ENCODE results near the gene RFC2. TPM values are rescaled to one million over a fixed set of nuclear protein-coding genes. Genes with fewer than 3 reads are reported as not detected.

The RFC2 gene
- total and polyA plus RNA-seq, 10 of the 15 experiments (the other 5 are each of a cell fraction or from before 2014, with no cell fraction given) = 25.8 to 145 (median 90.9) TPM

DNA sequence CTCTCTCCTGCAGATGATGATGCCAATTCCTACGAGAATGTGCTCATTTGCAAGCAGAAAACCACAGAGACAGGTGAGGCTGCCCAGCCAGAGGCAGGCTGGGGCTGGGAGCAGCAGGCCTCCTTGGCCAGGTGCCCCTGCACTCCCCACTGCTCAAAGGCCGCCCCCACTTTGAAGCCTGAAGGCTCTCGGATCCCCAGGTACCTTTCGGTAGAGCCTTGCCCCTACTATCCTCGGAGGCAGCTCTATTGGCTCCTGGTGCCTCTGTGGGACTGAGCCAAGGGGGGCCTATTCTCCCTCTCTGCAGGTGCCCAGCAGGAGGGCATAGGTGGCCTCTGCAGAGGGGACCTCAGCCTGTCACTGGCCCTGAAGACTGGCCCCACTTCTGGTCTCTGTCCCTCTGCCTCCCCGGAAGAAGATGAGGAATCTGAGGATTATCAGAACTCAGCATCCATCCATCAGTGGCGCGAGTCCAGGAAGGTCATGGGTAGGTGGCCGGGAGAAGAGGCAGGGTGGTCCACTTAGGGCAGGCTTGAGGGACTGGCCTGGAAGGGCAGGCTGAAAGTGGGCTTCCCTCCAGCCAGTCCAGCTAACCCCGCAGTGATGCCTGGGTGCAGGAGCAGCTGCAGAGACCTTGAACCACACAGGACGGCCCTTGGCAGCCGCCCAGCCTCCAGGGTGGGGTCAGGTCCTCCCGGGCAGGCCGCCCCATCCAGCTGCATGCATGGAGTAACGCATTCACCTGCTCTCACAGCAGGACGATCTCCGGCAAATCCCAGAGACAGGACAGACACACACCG, 30.3 kb downstream of the RFC2 start:
- no peak overlapping the region for H2AFZ ChIP-seq (ENCODE audit: control insufficient read depth, low read depth, low read length)
- H3K9ac ChIP-seq (ENCODE audit: control insufficient read depth, insufficient read depth, low read length) = no peak overlapping the region
- ChIA-PET CTCF (interaction anchor here (1.3 kb wide), 1 partner anchor 18 kb away, joined by 7 read pairs; no protein-coding TSS in a partner anchor), SMC1A (ENCODE audit: uncharacterized antibody, unreplicated experiment) (interaction anchor here (0.7 to 1.4 kb wide), 3 partner anchors 12 to 50 kb away, joined by 3 read pairs; no protein-coding TSS in a partner anchor), POLR2A (interaction anchor here (0.8 to 0.9 kb wide), 2 partner anchors 18 to 71 kb away, joined by 3 to 4 read pairs; no protein-coding TSS in a partner anchor), RAD21 (ENCODE audit: unreplicated experiment) (no interaction called here)
- H3K27me3 ChIP-seq (replicated peaks in 1 of 2; ENCODE audit: control insufficient read depth in 2 of 2, insufficient read depth in 2 of 2, low read length in 1 of 2) = no peaks in the 10 kb centered on the region
- ATAC-seq = no peak
- in situ Hi-C loops (cut with MboI) = no loop called here
- H3K79me2 ChIP-seq (ENCODE audit: control insufficient read depth, insufficient read depth, low read length) = peaks cover 6% of the 10 kb centered on the region
- no peak overlapping the region for H3K4me2 ChIP-seq (ENCODE audit: control insufficient read depth, insufficient read depth)
- H4K20me1 ChIP-seq (ENCODE audit: control insufficient read depth, insufficient read depth) = no peaks in the 10 kb centered on the region
- H3K4me1 ChIP-seq (ENCODE audit: control insufficient read depth, insufficient read depth, low read length) = peaks cover 14% of the 10 kb centered on the region
- BruUV-seq (replicated peaks) = no TSS peak
- intact Hi-C loops (cut with micrococcal nuclease; ENCODE audit: unreplicated experiment) = no loop called here
- TF ChIP-seq SMAD5 (IDR thresholded peaks at IDR 0.05; ENCODE audit: low read depth) = peak; percentile 32; the same call in 1 of the 2 replicates
- no peak; the same call in 1 of the 2 replicates for TF ChIP-seq POLR2AphosphoS5 (IDR thresholded peaks at IDR 0.05; ENCODE audit: low read length)
- no peak overlapping the region for H3K4me3 ChIP-seq
- WGBS (ENCODE audit: insufficient coverage, insufficient replicate concordance, low lambda C conversion rate, missing lambda C conversion rate) = 86% methylated on average over 18 of the region's 18 CpGs
- no peaks in the 10 kb centered on the region; the same call in 2 of the 3 replicates for H3K9me3 ChIP-seq (replicated peaks; ENCODE audit: control insufficient read depth, insufficient read depth, low read length)
- no peak overlapping the region for H3K27ac ChIP-seq (ENCODE audit: control insufficient read depth, insufficient read depth)
- H3K36me3 ChIP-seq (ENCODE audit: control insufficient read depth in 2 of 2, insufficient read depth in 2 of 2, low read length in 1 of 2) = peaks cover 30 to 39% of the 10 kb centered on the region in 2 experiments
- FAIRE-seq = no peak
- DNase-seq (ENCODE audit: low read depth, low spot score) = no peak

DNA sequence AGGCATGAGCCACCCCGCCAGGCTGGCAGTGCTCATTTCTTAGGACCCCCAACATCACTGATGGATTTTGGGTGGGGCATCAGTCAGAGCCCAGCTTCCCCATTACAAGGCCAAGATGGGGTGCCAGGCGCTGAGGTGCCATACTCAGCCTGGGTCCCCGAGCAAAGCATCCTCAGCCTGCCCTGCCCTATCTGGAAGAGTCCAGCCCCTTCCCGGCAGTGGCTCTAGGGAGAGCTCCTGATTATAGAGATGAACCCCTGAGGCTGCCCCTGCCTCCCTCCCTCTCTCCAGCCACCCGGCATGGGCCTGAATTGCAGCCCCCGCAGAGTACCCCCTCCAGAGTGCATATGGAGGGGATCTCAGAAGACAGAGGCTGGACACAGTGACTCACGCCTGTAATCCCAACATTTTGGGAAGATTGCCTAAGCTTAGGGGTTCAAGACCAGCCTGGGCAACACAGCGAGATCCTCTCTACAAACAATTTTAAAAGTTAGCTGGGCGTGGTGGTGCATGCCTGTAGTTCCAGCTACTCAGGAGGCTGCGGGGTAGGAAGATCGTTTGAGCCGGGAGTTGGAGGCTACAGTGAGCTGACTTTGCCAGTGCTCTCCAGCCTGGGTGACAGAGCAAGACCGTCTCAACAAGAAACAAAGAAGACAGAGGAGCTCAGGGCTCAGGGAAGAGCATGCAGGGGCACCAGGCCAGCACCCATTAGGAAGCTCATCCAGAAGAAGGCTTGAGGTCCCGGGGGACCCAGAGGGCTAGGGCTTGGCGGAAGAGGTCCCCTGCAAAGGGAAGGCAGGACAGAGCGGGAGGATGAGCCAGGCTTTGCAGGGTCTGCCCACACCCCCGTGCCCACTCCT, 31.1 kb downstream of the RFC2 start:
- Histone ChIP-seq H3K79me2 (ENCODE audit: control insufficient read depth, insufficient read depth, low read length) (peaks cover 10% of the 10 kb centered on the region), H3K36me3 (ENCODE audit: control insufficient read depth in 2 of 2, insufficient read depth in 2 of 2, low read length in 1 of 2) (peaks cover 33 to 42% of the 10 kb centered on the region in 2 experiments), H3K4me2 (ENCODE audit: control insufficient read depth, insufficient read depth) (no peak overlapping the region), H3K4me3 (no peak overlapping the region), H3K27ac (ENCODE audit: control insufficient read depth, insufficient read depth) (no peak overlapping the region), H3K27me3 (replicated peaks in 1 of 2; ENCODE audit: control insufficient read depth in 2 of 2, insufficient read depth in 2 of 2, low read length in 1 of 2) (no peaks in the 10 kb centered on the region), H2AFZ (ENCODE audit: control insufficient read depth, low read depth, low read length) (no peak overlapping the region), H3K9ac (ENCODE audit: control insufficient read depth, insufficient read depth, low read length) (no peak overlapping the region), H3K4me1 (ENCODE audit: control insufficient read depth, insufficient read depth, low read length) (peaks cover 15% of the 10 kb centered on the region), H4K20me1 (ENCODE audit: control insufficient read depth, insufficient read depth) (no peaks in the 10 kb centered on the region), H3K9me3 (replicated peaks; ENCODE audit: control insufficient read depth, insufficient read depth, low read length) (no peaks in the 10 kb centered on the region; the same call in 2 of the 3 replicates)
- intact Hi-C loops (cut with micrococcal nuclease; ENCODE audit: unreplicated experiment) (no loop called here), in situ Hi-C loops (cut with MboI) (no loop called here)
- ATAC-seq (no peak), DNase-seq (ENCODE audit: low read depth, low spot score) (no peak), FAIRE-seq (no peak)
- WGBS (ENCODE audit: insufficient coverage, insufficient replicate concordance, low lambda C conversion rate, missing lambda C conversion rate) = 86% methylated on average over 17 of the region's 17 CpGs
- ChIA-PET POLR2A (interaction anchor here (0.8 to 0.9 kb wide), 2 partner anchors 17 to 72 kb away, joined by 3 to 4 read pairs; no protein-coding TSS in a partner anchor), CTCF (interaction anchor here (1.3 kb wide), 1 partner anchor 17 kb away, joined by 7 read pairs; no protein-coding TSS in a partner anchor), SMC1A (ENCODE audit: uncharacterized antibody, unreplicated experiment) (interaction anchor here (0.6 to 1.4 kb wide), 4 partner anchors 11 to 51 kb away, joined by 3 read pairs; no protein-coding TSS in a partner anchor), RAD21 (ENCODE audit: unreplicated experiment) (no interaction called here)
- BruUV-seq (replicated peaks) = no TSS peak
- TF ChIP-seq MTA3 (IDR thresholded peaks at IDR 0.05; ENCODE audit: borderline replicate concordance, low read length) (no peak), HDGF (IDR thresholded peaks at IDR 0.05) (no peak), POLR2AphosphoS5 (IDR thresholded peaks at IDR 0.05; ENCODE audit: low read length) (no peak; the same call in 1 of the 2 replicates), POLR2A (IDR thresholded peaks at IDR 0.05; ENCODE audit: low read depth, low read length) (peak; percentile 57)
- TF ChIP-seq, protein P1, sequence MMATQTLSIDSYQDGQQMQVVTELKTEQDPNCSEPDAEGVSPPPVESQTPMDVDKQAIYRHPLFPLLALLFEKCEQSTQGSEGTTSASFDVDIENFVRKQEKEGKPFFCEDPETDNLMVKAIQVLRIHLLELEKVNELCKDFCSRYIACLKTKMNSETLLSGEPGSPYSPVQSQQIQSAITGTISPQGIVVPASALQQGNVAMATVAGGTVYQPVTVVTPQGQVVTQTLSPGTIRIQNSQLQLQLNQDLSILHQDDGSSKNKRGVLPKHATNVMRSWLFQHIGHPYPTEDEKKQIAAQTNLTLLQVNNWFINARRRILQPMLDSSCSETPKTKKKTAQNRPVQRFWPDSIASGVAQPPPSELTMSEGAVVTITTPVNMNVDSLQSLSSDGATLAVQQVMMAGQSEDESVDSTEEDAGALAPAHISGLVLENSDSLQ (IDR thresholded peaks at IDR 0.05) = no peak
- TF ChIP-seq, protein P2, sequence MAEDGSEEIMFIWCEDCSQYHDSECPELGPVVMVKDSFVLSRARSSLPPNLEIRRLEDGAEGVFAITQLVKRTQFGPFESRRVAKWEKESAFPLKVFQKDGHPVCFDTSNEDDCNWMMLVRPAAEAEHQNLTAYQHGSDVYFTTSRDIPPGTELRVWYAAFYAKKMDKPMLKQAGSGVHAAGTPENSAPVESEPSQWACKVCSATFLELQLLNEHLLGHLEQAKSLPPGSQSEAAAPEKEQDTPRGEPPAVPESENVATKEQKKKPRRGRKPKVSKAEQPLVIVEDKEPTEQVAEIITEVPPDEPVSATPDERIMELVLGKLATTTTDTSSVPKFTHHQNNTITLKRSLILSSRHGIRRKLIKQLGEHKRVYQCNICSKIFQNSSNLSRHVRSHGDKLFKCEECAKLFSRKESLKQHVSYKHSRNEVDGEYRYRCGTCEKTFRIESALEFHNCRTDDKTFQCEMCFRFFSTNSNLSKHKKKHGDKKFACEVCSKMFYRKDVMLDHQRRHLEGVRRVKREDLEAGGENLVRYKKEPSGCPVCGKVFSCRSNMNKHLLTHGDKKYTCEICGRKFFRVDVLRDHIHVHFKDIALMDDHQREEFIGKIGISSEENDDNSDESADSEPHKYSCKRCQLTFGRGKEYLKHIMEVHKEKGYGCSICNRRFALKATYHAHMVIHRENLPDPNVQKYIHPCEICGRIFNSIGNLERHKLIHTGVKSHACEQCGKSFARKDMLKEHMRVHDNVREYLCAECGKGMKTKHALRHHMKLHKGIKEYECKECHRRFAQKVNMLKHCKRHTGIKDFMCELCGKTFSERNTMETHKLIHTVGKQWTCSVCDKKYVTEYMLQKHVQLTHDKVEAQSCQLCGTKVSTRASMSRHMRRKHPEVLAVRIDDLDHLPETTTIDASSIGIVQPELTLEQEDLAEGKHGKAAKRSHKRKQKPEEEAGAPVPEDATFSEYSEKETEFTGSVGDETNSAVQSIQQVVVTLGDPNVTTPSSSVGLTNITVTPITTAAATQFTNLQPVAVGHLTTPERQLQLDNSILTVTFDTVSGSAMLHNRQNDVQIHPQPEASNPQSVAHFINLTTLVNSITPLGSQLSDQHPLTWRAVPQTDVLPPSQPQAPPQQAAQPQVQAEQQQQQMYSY (CRISPR knock-in tag; IDR thresholded peaks at IDR 0.05) = no peak
